Endothelial cell of umbilical vein (primary cell): ENCODE measurements around the gene LTO1. TPM values are rescaled to one million over a fixed set of nuclear protein-coding genes. Genes with fewer than 3 reads are reported as not detected.

Experiments used
- BruUV-seq: library from RNA; stranded (reverse); fragments of 400-500 nt; replicated peaks from 2 replicates; lab custom pipeline; 2021; lab: Mats Ljungman, UMichigan
- CTCF ChIA-PET: fragments of 300-600, 350-600 bp; sonication (Branson Sonifier 250); formaldehyde crosslinking; loops from one replicate; lab custom pipeline; 2021; ENCODE audit warnings: antibody characterized with exemption, inconsistent platforms; lab: Charles Lee
- POLR2A ChIA-PET: fragments of 300-600, 350-600 bp; sonication (Branson Sonifier 250); formaldehyde crosslinking; loops from one replicate; lab custom pipeline; 2021; ENCODE audit warnings: antibody characterized with exemption, inconsistent platforms; lab: Charles Lee
- DNase-seq: peaks from one replicate; pipeline ENCODE4 v3.0.0-alpha.2; 2011; ENCODE audit warnings: low read depth, low spot score
- FAIRE-seq: peaks from 2 replicates; lab custom pipeline; 2011; peaks lifted over from hg19 to GRCh38; lab: Jason Lieb, UNC
- H2AFZ ChIP-seq: 2 replicates; pipeline ENCODE4 v1.6.0; 2012; ENCODE audit warnings: low read depth, low read length, control low read depth, inconsistent platforms
- H3K27ac ChIP-seq: 2 replicates; pipeline ENCODE4 v1.5.1; 2011; ENCODE audit warnings: low read depth, mild to moderate bottlenecking, control low read depth, low read length, moderate library complexity; ENCODE audit not compliant: insufficient read depth
- H3K27me3 ChIP-seq, 2 experiments: 2 replicates each; pipeline versions ENCODE4 v1.6.0 to v1.6.1; 2011; ENCODE audit warnings: low read length in 2 of 2, mixed read lengths in 1 of 2; ENCODE audit not compliant: control insufficient read depth in 2 of 2, insufficient read depth in 2 of 2
- H3K36me3 ChIP-seq, 2 experiments: 2 replicates in 1 of 2; 3 replicates in 1 of 2; pipeline ENCODE4 v1.5.1; 2011; ENCODE audit warnings: low read length in 2 of 2, mild to moderate bottlenecking in 1 of 2, moderate library complexity in 1 of 2; ENCODE audit not compliant: control insufficient read depth in 2 of 2, insufficient read depth in 2 of 2; ENCODE audit errors: extremely low read depth in 1 of 2
- H3K4me1 ChIP-seq: 3 replicates; pipeline ENCODE4 v1.5.1; 2011; ENCODE audit warnings: mild to moderate bottlenecking, low read length; ENCODE audit not compliant: control insufficient read depth, insufficient read depth; ENCODE audit errors: extremely low read depth
- H3K4me2 ChIP-seq: 2 replicates; pipeline ENCODE4 v1.6.1; 2011; ENCODE audit warnings: low read length, control low read depth, mixed read lengths; ENCODE audit not compliant: insufficient read depth
- H3K4me3 ChIP-seq, 3 experiments: fragments of 200-600 bp in 1 of 3; sonication (generic), shearing (Covaris generic) in 1 of 3; replicated peaks in 1 of 3; 2 replicates each; pipeline ENCODE4 v1.5.1; 2011 to 2016; ENCODE audit warnings: control low read depth in 3 of 3, low read length in 3 of 3, mild to moderate bottlenecking in 2 of 3, inconsistent platforms in 1 of 3, low read depth in 1 of 3, moderate library complexity in 1 of 3; ENCODE audit not compliant: insufficient read depth in 1 of 3
- H3K79me2 ChIP-seq: 2 replicates; pipeline ENCODE4 v1.6.0; 2012; ENCODE audit warnings: low read length, inconsistent platforms; ENCODE audit not compliant: control insufficient read depth, insufficient read depth
- H3K9ac ChIP-seq: replicated peaks from 2 replicates; pipeline ENCODE3; 2011; ENCODE audit warnings: low read length, control low read depth; ENCODE audit not compliant: insufficient read depth; ENCODE audit errors: extremely low read depth
- H3K9me1 ChIP-seq: replicated peaks from 3 replicates; pipeline ENCODE4 v1.6.0; 2011; ENCODE audit warnings: mild to moderate bottlenecking, low read length; ENCODE audit not compliant: control insufficient read depth, insufficient read depth; ENCODE audit errors: extremely low read depth
- H3K9me3 ChIP-seq: replicated peaks from 2 replicates; pipeline ENCODE4 v1.5.1; 2012; ENCODE audit warnings: low read length, inconsistent platforms; ENCODE audit not compliant: control insufficient read depth, insufficient read depth
- H4K20me1 ChIP-seq: replicated peaks from 2 replicates; pipeline ENCODE3; 2011; ENCODE audit warnings: mild to moderate bottlenecking, low read length; ENCODE audit not compliant: control insufficient read depth, insufficient read depth; ENCODE audit errors: extremely low read depth
- POLR2A ChIP-seq: IDR thresholded peaks from 2 replicates; pipeline ENCODE4 v1.6.1; 2012; ENCODE audit warnings: low read depth, mild to moderate bottlenecking, control low read depth, low read length
- dilution Hi-C: fragments of 300-500 bp; cut with MboI; formaldehyde crosslinking; loops from one replicate; pipeline ENCODE4 v1.15.0; 2019; ENCODE audit warnings: low sequenced_read_pairs; ENCODE audit not compliant: extremely low pct_ligation_motif_present
- intact Hi-C: fragments of 100-400 bp; cut with micrococcal nuclease; formaldehyde crosslinking; loops from one replicate; pipeline ENCODE4 v1.10.0; 2022
- polyA plus RNA-seq, 4 experiments: library from polyadenylated mRNA; depleted of rRNA in 3 of 4; stranded (reverse) in 3 of 4; unstranded in 1 of 4; fragments of >200 nt; gene quantifications; 2 replicates each; pipeline versions ENCODE4 v1.2.1 to v1.2.3, GENCODE V29; 2011 to 2012; ENCODE audit warnings: missing spikeins in 1 of 4
- total RNA-seq: library from RNA; stranded (reverse); gene quantifications from 2 replicates; pipeline ENCODE4 v1.2.3, GENCODE V29; 2021
- TF ChIP-seq, protein P1 (sequence below): IDR thresholded peaks from 2 replicates; pipeline ENCODE4 v1.6.1; 2011; ENCODE audit not compliant: insufficient read depth, insufficient read length

Gene LTO1
- total and polyA plus RNA-seq, 2 donors (not counting 3 experiments of a cell fraction or from before 2014, with no cell fraction given), result 26.8 to 30.9 TPM

DNA sequence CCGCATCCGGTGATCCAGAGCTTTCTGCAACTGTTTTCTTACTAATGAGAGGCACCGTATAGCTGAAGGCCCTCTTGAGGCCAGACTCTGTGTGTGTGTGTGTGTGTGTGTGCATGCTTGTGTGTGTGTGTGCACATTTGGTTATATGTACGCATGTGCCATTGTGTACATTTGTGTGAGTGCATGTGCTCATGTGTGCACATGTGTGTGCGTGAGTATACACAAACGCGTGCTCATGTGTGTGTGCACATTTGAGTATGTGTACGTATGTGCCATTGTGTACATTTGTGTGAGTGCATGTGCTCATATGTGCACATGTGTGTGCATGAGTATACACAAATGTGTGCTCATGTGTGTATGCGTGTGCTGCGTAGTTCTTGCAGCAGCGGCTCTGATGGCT is 40.9 kb upstream of the LTO1 start:
- dilution Hi-C loops (no loop called here), intact Hi-C loops (loop anchor here (10.0 kb wide), 1 partner anchor 479 kb away; no protein-coding TSS in a partner anchor)
- Histone ChIP-seq H3K27me3 (peaks cover 16 to 18% of the 10 kb centered on the region in 2 experiments), H3K9me1 (no peaks in the 10 kb centered on the region), H3K4me3 (no peak overlapping the region), H4K20me1 (no peaks in the 10 kb centered on the region), H3K9me3 (no peaks in the 10 kb centered on the region), H3K27ac (no peak overlapping the region), H2AFZ (no peak overlapping the region), H3K9ac (no peak overlapping the region), H3K4me1 (no peaks in the 10 kb centered on the region), H3K4me2 (no peak overlapping the region), H3K36me3 (no peaks in the 10 kb centered on the region), H3K79me2 (no peaks in the 10 kb centered on the region)
- ChIA-PET CTCF (interaction anchor here (1.0 to 3.8 kb wide), 5 partner anchors 30 to 480 kb away, joined by 3 to 20 read pairs (median 4); no protein-coding TSS in a partner anchor), POLR2A (no interaction called here)
- BruUV-seq, result no TSS peak
- FAIRE-seq (no peak), DNase-seq (no peak)
- TF ChIP-seq, protein P1, sequence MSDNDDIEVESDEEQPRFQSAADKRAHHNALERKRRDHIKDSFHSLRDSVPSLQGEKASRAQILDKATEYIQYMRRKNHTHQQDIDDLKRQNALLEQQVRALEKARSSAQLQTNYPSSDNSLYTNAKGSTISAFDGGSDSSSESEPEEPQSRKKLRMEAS, result peak; percentile 44
- TF ChIP-seq POLR2A, result no peak

DNA sequence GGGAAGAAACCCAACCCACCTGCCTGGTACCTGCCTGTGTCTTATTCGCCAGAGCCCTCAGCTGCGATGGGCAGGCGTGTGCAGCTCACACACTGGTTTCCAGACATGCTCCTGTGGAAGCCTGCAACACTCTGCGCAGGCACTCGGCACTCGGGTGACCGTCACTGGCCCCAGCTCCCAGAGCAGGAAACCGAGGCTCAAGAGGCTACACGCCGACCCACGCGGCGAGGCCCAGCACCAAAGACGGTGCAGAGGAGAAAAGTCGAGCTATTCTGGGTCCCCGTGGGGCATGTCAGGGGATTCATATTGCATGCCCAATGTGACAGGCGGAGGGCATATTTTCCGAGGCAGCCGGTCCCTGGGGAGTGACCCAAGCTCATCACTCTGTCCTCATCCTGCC is 40.3 kb upstream of the LTO1 start:
- intact Hi-C loops, result loop anchor here (10.0 kb wide), 1 partner anchor 479 kb away; no protein-coding TSS in a partner anchor
- dilution Hi-C loops, result no loop called here
- H3K79me2 ChIP-seq, result no peaks in the 10 kb centered on the region
- DNase-seq (no peak), FAIRE-seq (no peak)
- no peaks in the 10 kb centered on the region for H3K36me3 ChIP-seq
- ChIA-PET POLR2A (no interaction called here), CTCF (interaction anchor here (1.0 to 1.3 kb wide), 3 partner anchors 29 to 186 kb away, joined by 3 to 4 read pairs (median 3); no protein-coding TSS in a partner anchor)
- no peak overlapping the region for H2AFZ ChIP-seq
- no peaks in the 10 kb centered on the region for H3K9me1 ChIP-seq
- H3K4me1 ChIP-seq, result no peaks in the 10 kb centered on the region
- H3K4me2 ChIP-seq, result no peak overlapping the region
- no peak overlapping the region for H3K9ac ChIP-seq
- H3K9me3 ChIP-seq, result no peaks in the 10 kb centered on the region
- no peaks in the 10 kb centered on the region for H4K20me1 ChIP-seq
- peaks cover 10 to 18% of the 10 kb centered on the region in 2 experiments for H3K27me3 ChIP-seq
- no peak overlapping the region for H3K27ac ChIP-seq
- no peak for TF ChIP-seq POLR2A
- no TSS peak for BruUV-seq
- no peak overlapping the region for H3K4me3 ChIP-seq
